Measurements from ENCODE around the gene IGSF21. TPM values are rescaled to one million over a fixed set of nuclear protein-coding genes. Genes with fewer than 3 reads are reported as not detected.
A peak's percentile ranks its signal among the peaks of the same experiment; 100 is the strongest.

IGSF21 gene
- total RNA-seq, 1 donor from 2014 or later = not detected

DNA sequence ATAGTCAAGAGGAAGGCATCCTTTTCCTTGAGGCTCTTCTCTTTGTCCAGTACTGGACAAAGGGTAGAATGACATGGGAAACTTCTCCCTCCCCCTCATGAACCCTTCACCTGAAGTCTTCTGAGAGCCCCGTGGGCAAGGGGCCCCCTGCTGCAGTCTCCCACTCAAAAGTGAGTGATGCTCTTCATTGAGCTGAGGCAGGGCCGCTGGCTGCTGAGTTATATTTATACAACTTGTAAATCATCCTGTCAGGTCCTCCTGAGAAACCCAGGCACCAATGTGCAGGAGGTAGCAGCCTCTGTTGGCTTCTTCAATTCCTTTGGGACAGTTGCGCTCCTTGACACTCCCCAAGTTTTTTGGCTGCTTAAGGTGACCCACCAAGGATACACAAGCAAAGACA is 150.2 kb downstream of the IGSF21 start:
- Mint-ChIP-seq H3K9me3 (ENCODE audit: low read depth) (no peaks in the 10 kb centered on the region), H3K36me3 (ENCODE audit: insufficient read depth) (no peaks in the 10 kb centered on the region), H3K27ac (no peak overlapping the region), H3K27me3 (peaks cover 32% of the 10 kb centered on the region), H3K4me3 (ENCODE audit: low read depth) (no peak overlapping the region), H3K4me1 (ENCODE audit: low read depth) (no peaks in the 10 kb centered on the region)
- TF ChIP-seq, protein P1, sequence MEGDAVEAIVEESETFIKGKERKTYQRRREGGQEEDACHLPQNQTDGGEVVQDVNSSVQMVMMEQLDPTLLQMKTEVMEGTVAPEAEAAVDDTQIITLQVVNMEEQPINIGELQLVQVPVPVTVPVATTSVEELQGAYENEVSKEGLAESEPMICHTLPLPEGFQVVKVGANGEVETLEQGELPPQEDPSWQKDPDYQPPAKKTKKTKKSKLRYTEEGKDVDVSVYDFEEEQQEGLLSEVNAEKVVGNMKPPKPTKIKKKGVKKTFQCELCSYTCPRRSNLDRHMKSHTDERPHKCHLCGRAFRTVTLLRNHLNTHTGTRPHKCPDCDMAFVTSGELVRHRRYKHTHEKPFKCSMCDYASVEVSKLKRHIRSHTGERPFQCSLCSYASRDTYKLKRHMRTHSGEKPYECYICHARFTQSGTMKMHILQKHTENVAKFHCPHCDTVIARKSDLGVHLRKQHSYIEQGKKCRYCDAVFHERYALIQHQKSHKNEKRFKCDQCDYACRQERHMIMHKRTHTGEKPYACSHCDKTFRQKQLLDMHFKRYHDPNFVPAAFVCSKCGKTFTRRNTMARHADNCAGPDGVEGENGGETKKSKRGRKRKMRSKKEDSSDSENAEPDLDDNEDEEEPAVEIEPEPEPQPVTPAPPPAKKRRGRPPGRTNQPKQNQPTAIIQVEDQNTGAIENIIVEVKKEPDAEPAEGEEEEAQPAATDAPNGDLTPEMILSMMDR (IDR thresholded peaks at IDR 0.05; ENCODE audit: unreplicated experiment) = no peak
- no peak for DNase-seq (ENCODE audit: low spot score, unreplicated experiment)

DNA sequence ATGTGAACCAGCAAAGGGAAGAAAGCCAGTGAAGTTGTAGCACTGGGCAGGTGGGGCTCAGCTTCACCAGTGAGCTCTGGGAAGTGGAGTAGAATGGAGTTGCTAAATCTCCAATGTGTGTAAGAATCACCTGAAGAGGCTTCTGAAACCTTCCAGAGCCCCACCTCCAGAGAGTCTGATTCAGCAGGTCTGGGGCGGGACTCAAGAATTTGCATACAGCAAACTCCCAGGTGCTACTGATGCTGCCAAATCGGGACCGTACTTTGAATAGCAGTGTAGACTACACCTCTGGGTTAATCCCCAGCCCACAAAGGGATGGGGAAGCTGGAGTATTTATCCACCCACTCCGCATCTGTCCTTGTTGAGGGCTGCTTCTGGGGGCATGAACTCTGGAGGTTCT is 154.3 kb downstream of the IGSF21 start:
- Mint-ChIP-seq H3K27ac (no peak overlapping the region), H3K36me3 (ENCODE audit: insufficient read depth) (no peaks in the 10 kb centered on the region), H3K4me3 (ENCODE audit: low read depth) (no peak overlapping the region), H3K4me1 (ENCODE audit: low read depth) (no peaks in the 10 kb centered on the region), H3K9me3 (ENCODE audit: low read depth) (no peaks in the 10 kb centered on the region), H3K27me3 (peaks cover 30% of the 10 kb centered on the region)
- DNase-seq (ENCODE audit: low spot score, unreplicated experiment) = no peak
- TF ChIP-seq, protein P1 (IDR thresholded peaks at IDR 0.05; ENCODE audit: unreplicated experiment) = no peak

DNA sequence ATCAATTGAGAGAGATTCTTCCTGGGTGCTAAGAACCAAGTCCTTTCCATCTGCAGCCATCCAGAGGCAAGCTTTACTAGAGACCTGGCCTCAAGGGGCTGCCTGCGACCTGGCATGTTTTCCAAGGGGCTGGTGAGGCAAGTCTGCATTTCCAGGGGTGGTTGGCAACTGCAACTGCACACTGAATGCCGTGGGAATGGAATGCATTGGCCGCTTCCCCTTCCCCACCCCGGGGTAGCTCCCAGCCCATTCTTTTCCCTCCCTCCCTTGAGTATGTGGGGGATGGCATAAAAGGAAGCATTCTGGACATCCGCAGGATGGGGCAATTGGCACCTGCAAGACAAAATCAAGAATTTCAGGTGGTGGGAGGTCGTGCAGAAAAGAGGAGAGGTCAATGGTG is 155.1 kb downstream of the IGSF21 start:
- Mint-ChIP-seq H3K27ac (no peak overlapping the region), H3K9me3 (ENCODE audit: low read depth) (no peaks in the 10 kb centered on the region), H3K4me3 (ENCODE audit: low read depth) (no peak overlapping the region), H3K4me1 (ENCODE audit: low read depth) (no peaks in the 10 kb centered on the region), H3K36me3 (ENCODE audit: insufficient read depth) (no peaks in the 10 kb centered on the region), H3K27me3 (peaks cover 31% of the 10 kb centered on the region)
- DNase-seq (ENCODE audit: low spot score, unreplicated experiment) = no peak
- TF ChIP-seq, protein P1 (IDR thresholded peaks at IDR 0.05; ENCODE audit: unreplicated experiment) = no peak

DNA sequence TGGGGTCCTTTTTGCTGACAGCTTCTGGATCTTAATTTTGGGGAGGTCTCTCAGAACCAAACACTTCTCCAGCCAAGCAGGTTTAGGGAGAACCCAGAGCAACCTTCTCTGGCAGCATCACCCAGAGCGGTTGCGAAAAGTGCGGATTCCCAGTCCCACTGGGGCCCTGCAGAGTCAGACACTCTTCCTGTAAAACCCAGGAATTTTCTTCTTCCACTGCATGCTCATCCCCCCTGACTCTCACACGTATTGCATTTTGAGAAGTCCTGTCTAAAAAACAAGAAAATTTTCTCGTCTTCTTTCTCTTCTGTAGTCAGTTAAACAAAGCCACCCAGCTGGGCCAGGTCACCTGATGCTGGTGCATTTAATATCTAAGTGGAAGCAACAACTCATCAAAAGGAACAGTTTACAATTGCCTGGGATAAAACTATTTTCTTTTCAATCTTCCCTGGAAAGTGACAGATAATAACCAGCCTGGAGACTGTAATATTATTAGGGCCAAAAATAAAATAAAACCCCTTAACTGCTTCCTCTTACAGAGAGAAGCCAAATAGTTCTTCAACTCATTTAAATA is 156.0 kb downstream of the IGSF21 start:
- Mint-ChIP-seq H3K4me3 (ENCODE audit: low read depth) (no peak overlapping the region), H3K4me1 (ENCODE audit: low read depth) (no peaks in the 10 kb centered on the region), H3K9me3 (ENCODE audit: low read depth) (no peaks in the 10 kb centered on the region), H3K27ac (no peak overlapping the region), H3K36me3 (ENCODE audit: insufficient read depth) (no peaks in the 10 kb centered on the region), H3K27me3 (peaks cover 35% of the 10 kb centered on the region)
- DNase-seq (ENCODE audit: low spot score, unreplicated experiment) = no peak
- TF ChIP-seq, protein P1 (IDR thresholded peaks at IDR 0.05; ENCODE audit: unreplicated experiment) = no peak

DNA sequence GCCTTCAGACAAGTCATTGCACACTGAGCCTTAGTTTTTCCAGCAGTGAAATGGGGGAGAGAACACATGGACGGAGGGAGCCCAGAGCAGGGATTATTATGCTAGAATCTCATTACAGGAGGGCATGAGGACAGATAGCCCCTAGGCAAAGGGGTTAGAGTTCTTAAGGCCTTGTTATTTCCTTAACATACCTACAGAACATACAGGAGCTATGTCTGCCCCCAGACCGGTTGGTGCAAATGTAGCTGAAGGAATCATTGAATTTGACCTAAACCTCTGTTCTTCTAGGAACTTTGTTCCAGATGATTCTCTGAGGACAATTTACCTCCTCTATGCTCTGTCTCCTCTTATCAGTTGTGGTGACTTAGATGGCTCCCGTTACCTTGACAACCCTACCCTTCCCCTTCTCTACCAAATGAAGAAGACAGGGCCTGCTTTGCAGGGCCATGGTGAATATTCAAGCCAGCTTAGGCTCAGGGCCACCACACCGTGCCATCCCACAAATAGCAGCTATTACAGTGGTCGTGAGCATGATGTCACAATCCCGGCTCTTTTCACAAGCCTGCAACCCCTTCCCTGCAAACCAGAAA is 156.9 kb downstream of the IGSF21 start:
- H3K9me3 Mint-ChIP-seq (ENCODE audit: low read depth) = no peaks in the 10 kb centered on the region
- H3K27me3 Mint-ChIP-seq = peaks cover 29% of the 10 kb centered on the region
- H3K4me1 Mint-ChIP-seq (ENCODE audit: low read depth) = no peaks in the 10 kb centered on the region
- H3K4me3 Mint-ChIP-seq (ENCODE audit: low read depth) = no peak overlapping the region
- no peaks in the 10 kb centered on the region for H3K36me3 Mint-ChIP-seq (ENCODE audit: insufficient read depth)
- no peak for DNase-seq (ENCODE audit: low spot score, unreplicated experiment)
- TF ChIP-seq, protein P1 (IDR thresholded peaks at IDR 0.05; ENCODE audit: unreplicated experiment) = no peak
- peak overlapping the region; percentile 65 for H3K27ac Mint-ChIP-seq
